Measurements from ENCODE around the gene CALCOCO2.
"Not testable (repeated sequence)": the region's sequence is repeated elsewhere in the genome, so short reads cannot be mapped to it uniquely, and the experiment has no call there.

Gene CALCOCO2

GRCh38 chr17:48825446-48826381 lies 5.1 kb upstream of the CALCOCO2 start:
- no peak for DNase-seq

- DNase-seq = no peak
Observed at GRCh38 chr17:48831549-48831883, 681 bp downstream of the CALCOCO2 start.

GRCh38 chr17:48834973-48835372 lies 4.1 kb downstream of the CALCOCO2 start:
- no peak for DNase-seq

- no peak for DNase-seq
Observed at GRCh38 chr17:48835971-48836370, 5.1 kb downstream of the CALCOCO2 start.

GRCh38 chr17:48837458-48837857 lies 6.6 kb downstream of the CALCOCO2 start:
- not testable (repeated sequence) for DNase-seq

- DNase-seq = no peak
Observed at GRCh38 chr17:48840441-48840840, 9.6 kb downstream of the CALCOCO2 start.

GRCh38 chr17:48841395-48841831 lies 10.6 kb downstream of the CALCOCO2 start:
- DNase-seq = no peak

- no peak for DNase-seq
Observed at GRCh38 chr17:48842746-48843145, 11.9 kb downstream of the CALCOCO2 start.

- no peak for DNase-seq
Observed at GRCh38 chr17:48843187-48843900, 12.5 kb downstream of the CALCOCO2 start.

GRCh38 chr17:48850792-48851323 lies 20.0 kb downstream of the CALCOCO2 start:
- no peak for DNase-seq

- DNase-seq = no peak
Observed at GRCh38 chr17:48854774-48855476, 24.1 kb downstream of the CALCOCO2 start.

GRCh38 chr17:48856122-48856821 lies 25.4 kb downstream of the CALCOCO2 start:
- DNase-seq = no peak

GRCh38 chr17:48860034-48860433 lies 29.2 kb downstream of the CALCOCO2 start:
- no peak for DNase-seq

GRCh38 chr17:48860456-48860855 lies 29.6 kb downstream of the CALCOCO2 start:
- DNase-seq = no peak

- no peak for DNase-seq
Observed at GRCh38 chr17:48868916-48869500, 38.2 kb downstream of the CALCOCO2 start.

GRCh38 chr17:48869821-48870318 lies 39.0 kb downstream of the CALCOCO2 start:
- DNase-seq = no peak

- no peak for DNase-seq
Observed at GRCh38 chr17:48871035-48871550, 40.3 kb downstream of the CALCOCO2 start.

GRCh38 chr17:48871551-48872351 lies 40.9 kb downstream of the CALCOCO2 start:
- DNase-seq = no peak

- DNase-seq = not testable (repeated sequence)
Observed at GRCh38 chr17:48872409-48872808, 41.6 kb downstream of the CALCOCO2 start.

- DNase-seq = no peak
Observed at GRCh38 chr17:48873209-48873608, 42.4 kb downstream of the CALCOCO2 start.
